ENCODE measurements around the gene OSBP2.
"Not testable (repeated sequence)": the region's sequence is repeated elsewhere in the genome, so short reads cannot be mapped to it uniquely, and the experiment has no call there.

OSBP2 gene

GRCh38 chr22:30680991-30681770, 13.5 kb upstream of the OSBP2 start:
- DNase-seq = no peak

- DNase-seq = no peak
These were observed 12.8 kb upstream of the OSBP2 start for GRCh38 chr22:30681831-30682230.

GRCh38 chr22:30685178-30685577, 9.5 kb upstream of the OSBP2 start:
- DNase-seq = no peak

GRCh38 chr22:30687358-30687757, 7.3 kb upstream of the OSBP2 start:
- DNase-seq = no peak

GRCh38 chr22:30689622-30690021, 5.1 kb upstream of the OSBP2 start:
- no peak for DNase-seq

- no peak for DNase-seq
These were observed 3.5 kb upstream of the OSBP2 start for GRCh38 chr22:30691204-30691603.

GRCh38 chr22:30694171-30694639, 469 bp upstream of the OSBP2 start:
- DNase-seq = no peak

- DNase-seq = no peak
These were observed 727 bp downstream of the OSBP2 start for GRCh38 chr22:30695351-30695851.

GRCh38 chr22:30695871-30696655, 1.4 kb downstream of the OSBP2 start:
- no peak for DNase-seq

- DNase-seq = no peak
These were observed 3.3 kb downstream of the OSBP2 start for GRCh38 chr22:30697975-30698374.

- no peak for DNase-seq
These were observed 7.2 kb downstream of the OSBP2 start for GRCh38 chr22:30701872-30702271.

GRCh38 chr22:30702856-30703255, 8.2 kb downstream of the OSBP2 start:
- DNase-seq = no peak

- DNase-seq = no peak
These were observed 10.3 kb downstream of the OSBP2 start for GRCh38 chr22:30704978-30705377.

- DNase-seq = no peak
These were observed 11.3 kb downstream of the OSBP2 start for GRCh38 chr22:30705710-30706651.

- DNase-seq = not testable (repeated sequence)
These were observed 15.3 kb downstream of the OSBP2 start for GRCh38 chr22:30709980-30710379.

GRCh38 chr22:30712094-30712493, 17.4 kb downstream of the OSBP2 start:
- DNase-seq = no peak

GRCh38 chr22:30714062-30714461, 19.4 kb downstream of the OSBP2 start:
- no peak for DNase-seq

GRCh38 chr22:30717331-30717921, 22.8 kb downstream of the OSBP2 start:
- DNase-seq = no peak

- DNase-seq = no peak
These were observed 23.3 kb downstream of the OSBP2 start for GRCh38 chr22:30717952-30718351.

GRCh38 chr22:30718491-30718890, 23.8 kb downstream of the OSBP2 start:
- no peak for DNase-seq

GRCh38 chr22:30718938-30719337, 24.3 kb downstream of the OSBP2 start:
- DNase-seq = no peak

- no peak for DNase-seq
These were observed 25.7 kb downstream of the OSBP2 start for GRCh38 chr22:30720263-30720837.
